Activated gamma-delta T cell treated with anti-CD3 and anti-CD28 coated beads, Interleukin-2, amount 50 U/mL, for 16 hours (primary cell): ENCODE data around the gene ITGA4.
A peak's percentile ranks its signal among the peaks of the same experiment; 100 is the strongest.
"Not testable (repeated sequence)": the region's sequence is repeated elsewhere in the genome, so short reads cannot be mapped to it uniquely, and the experiment has no call there.

Source experiments
- DNase-seq: peaks from one replicate; pipeline ENCODE4 v3.0.0-alpha.2; 2020; ENCODE audit warnings: low read depth

ITGA4 gene

DNA sequence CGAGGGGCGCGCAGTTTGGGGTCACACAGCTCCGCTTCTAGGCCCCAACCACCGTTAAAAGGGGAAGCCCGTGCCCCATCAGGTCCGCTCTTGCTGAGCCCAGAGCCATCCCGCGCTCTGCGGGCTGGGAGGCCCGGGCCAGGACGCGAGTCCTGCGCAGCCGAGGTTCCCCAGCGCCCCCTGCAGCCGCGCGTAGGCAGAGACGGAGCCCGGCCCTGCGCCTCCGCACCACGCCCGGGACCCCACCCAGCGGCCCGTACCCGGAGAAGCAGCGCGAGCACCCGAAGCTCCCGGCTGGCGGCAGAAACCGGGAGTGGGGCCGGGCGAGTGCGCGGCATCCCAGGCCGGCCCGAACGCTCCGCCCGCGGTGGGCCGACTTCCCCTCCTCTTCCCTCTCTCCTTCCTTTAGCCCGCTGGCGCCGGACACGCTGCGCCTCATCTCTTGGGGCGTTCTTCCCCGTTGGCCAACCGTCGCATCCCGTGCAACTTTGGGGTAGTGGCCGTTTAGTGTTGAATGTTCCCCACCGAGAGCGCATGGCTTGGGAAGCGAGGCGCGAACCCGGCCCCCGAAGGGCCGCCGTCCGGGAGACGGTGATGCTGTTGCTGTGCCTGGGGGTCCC, at the start of gene ITGA4:
Gene ITGA4 (plus strand): TSS at position 266 of the 620 bp plus-strand sequence. CDS start 269 bp downstream, at position 535.
- DNase-seq: peak; percentile 75

DNA sequence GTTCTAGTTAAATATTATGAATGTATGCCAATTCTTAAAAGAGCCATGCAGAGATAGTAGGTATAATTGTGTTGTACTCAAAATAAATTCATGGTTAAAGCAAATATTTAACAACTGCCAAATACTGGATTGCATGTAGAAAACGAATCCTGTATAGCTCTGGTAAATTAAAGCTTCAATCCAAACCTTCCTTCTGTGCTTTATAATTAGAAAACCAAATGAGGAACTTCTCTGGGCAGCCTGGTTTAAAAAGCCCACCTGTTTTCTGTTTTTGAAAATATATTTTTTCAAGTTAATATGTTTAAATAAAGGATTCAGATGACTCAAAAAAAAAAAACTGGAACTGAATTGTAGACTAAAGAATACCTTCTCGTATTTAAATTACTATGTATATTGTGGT, 48.3 kb upstream of the ITGA4 start:
- no peak for DNase-seq

DNA sequence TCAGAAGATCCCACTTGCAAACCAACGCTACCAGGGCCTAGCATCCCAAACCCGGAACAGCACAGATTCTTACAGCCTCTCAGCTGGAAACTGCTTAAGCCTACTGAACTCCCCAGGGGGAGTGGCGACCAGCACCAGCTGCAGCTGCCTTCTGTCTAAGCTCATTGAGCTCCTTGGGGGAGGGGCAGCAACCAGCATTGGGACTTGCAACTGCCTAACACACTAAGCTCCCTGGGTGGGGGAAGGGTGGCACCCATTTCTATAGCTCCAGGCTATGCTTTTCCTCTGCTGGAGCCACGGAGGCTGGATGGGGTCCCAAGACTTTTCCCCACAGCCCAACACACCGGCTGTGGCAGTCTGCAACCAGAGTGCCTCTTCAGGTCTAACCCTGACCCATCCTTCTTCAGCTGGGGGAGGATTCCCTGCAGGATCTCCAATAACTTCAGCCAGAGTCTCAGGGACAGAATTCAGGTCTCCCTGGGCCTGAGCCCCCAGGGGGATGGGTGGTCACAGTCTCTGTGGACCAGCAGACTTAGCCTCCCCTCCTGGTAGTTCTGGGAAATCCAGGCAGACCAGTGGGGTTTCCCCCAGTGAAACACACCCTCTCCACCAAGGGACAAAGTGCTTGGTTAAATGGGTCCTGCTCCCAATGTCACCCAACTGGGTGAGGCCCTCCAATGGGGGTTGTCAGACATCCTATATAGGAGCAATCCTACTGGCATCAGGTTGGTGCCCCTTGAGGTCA, 45.9 kb upstream of the ITGA4 start:
- DNase-seq: no peak

GRCh38 chr2:181419129-181419855, 37.9 kb upstream of the ITGA4 start:
- DNase-seq: no peak

GRCh38 chr2:181420259-181421130, 36.7 kb upstream of the ITGA4 start:
- no peak for DNase-seq

DNA sequence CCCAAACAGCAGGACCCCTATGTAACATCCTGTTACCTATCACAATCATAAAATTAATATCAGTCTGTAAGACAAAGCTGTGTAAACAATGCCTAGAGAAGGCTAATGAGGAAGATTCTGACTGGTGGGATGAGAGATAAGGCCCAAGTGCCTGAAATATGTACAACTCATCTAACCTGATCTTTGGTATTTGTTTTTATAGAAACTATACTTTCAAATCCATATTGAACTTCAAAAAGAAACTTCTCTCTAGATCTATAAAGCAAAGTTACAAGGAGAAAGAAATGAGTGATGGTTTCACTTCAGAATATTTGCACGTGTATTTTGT, 36.1 kb upstream of the ITGA4 start:
- no peak for DNase-seq

DNA sequence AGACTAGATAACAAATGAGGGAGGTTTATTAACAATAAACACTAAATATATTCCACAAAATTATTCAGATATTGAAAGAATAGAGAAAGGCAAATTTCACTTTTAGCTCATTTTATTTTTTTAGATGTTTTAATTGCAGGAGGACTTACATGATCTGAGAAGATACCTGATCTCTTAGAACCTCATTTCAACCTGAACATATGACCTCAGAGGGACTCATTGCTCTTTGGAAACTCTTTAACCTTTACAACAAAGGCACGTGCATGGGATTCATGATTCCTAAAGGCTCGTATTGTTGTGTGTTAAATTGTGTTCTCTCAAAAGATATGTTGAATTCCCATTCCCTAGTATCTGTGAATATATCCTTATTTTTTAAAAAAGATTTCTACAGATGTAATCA, 35.7 kb upstream of the ITGA4 start:
- DNase-seq: no peak

- DNase-seq: no peak
Measured at GRCh38 chr2:181426672-181427071, 30.5 kb upstream of the ITGA4 start.

- DNase-seq: no peak
Measured at GRCh38 chr2:181430406-181431118, 26.6 kb upstream of the ITGA4 start.

- no peak for DNase-seq
Measured at GRCh38 chr2:181431674-181432073, 25.5 kb upstream of the ITGA4 start.

- no peak for DNase-seq
Measured at GRCh38 chr2:181438261-181438660, 18.9 kb upstream of the ITGA4 start.

GRCh38 chr2:181440344-181440743, 16.8 kb upstream of the ITGA4 start:
- DNase-seq: no peak

DNA sequence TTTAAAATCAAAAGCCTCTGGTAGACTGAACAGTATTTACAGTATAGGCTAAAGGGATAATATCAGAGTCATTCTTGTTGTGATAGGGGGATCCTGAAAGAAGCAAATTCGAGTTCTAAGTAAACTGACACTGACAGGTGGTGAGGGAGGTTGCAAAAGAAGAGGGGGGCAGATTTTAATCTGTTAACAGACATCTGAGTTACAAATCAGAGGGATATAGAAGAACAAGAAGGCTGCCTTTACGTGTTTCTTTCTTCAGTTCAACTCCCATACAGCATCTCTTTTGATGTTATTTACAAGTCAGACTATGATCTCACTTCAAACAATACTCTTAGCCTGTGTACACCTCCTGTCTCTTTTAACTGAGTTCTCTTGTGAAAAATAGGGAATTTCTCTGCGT, 16.3 kb upstream of the ITGA4 start:
- no peak for DNase-seq

- DNase-seq: no peak
Measured at GRCh38 chr2:181441670-181442069, 15.5 kb upstream of the ITGA4 start.

GRCh38 chr2:181444654-181445053, 12.5 kb upstream of the ITGA4 start:
- no peak for DNase-seq

DNA sequence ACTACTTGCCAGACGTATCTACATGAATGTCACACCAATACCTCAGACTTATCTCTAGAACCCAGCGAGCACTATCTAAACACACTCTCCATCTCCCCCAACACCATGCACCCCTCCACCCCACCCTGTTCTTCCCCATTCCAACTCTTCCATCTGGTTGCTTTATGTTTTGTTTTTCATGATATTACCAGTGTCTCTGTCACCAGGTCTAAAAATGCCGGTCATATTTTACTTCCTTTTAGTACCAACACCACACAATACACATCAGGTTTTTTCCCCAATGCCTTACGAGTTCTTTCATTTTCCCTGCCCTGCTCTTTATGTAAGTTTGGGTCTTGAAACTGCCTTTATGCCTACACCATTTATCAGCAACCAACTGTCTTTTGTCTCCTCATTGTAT, 10.2 kb upstream of the ITGA4 start:
- no peak for DNase-seq

GRCh38 chr2:181449278-181449677, 7.9 kb upstream of the ITGA4 start:
- not testable (repeated sequence) for DNase-seq

GRCh38 chr2:181454686-181455450, 2.3 kb upstream of the ITGA4 start:
- no peak for DNase-seq

GRCh38 chr2:181456660-181457120, 496 bp upstream of the ITGA4 start:
- peak; percentile 68 for DNase-seq

DNA sequence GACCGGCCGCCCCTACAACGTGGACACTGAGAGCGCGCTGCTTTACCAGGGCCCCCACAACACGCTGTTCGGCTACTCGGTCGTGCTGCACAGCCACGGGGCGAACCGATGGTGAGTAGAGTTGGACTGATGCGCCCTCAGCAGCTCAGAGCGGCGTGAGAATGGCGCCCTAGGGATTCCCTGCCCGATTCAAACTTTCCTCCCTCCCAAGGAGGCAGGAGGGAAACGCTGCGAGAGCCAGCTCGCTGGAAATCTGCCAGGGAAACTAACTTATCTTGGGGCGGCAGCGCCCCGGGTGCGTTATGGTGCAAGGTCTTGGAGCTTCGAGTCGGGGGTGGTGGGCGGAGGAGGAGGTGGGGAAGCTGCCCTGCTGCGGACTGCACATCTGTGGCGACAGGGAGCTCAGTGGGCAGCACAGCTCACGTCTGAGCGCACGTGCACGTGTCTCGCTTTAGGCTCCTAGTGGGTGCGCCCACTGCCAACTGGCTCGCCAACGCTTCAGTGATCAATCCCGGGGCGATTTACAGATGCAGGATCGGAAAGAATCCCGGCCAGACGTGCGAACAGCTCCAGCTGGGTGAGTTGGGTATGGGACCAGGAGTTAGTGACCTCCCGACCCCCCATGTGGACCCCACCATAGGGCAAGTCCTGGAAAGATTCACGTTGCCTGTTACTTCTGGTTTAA, 697 bp downstream of the ITGA4 start:
- peak; percentile 38 for DNase-seq
